IPS-11a (cell line): ENCODE results near the gene TUNAR.

ENCODE experiments used
- H3K4me3 ChIP-seq: one replicate; pipeline ENCODE4 v1.5.1; 2013; ENCODE audit warnings: low read depth, low read length, control low read depth

TUNAR gene

DNA sequence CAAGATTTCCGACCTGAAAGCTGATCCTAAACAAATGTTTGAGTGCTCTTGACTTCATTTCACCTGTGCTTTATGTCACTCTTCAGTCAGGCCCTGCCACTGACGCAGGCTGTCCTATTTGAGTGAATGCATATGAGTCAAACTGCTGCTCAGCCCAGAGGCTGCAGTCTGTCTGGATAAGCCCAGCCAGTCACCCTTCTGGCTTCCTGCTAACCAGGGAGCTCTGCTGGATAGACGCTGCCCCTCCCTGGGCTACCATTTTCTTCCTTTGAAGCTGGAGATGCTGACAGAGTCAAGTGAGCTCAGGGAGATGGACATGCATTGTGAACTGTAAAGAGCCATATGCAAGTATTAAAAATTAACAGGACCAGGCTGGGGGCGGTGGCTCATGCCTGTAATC, 5.1 kb upstream of the TUNAR start:
- no peak overlapping the region for H3K4me3 ChIP-seq

DNA sequence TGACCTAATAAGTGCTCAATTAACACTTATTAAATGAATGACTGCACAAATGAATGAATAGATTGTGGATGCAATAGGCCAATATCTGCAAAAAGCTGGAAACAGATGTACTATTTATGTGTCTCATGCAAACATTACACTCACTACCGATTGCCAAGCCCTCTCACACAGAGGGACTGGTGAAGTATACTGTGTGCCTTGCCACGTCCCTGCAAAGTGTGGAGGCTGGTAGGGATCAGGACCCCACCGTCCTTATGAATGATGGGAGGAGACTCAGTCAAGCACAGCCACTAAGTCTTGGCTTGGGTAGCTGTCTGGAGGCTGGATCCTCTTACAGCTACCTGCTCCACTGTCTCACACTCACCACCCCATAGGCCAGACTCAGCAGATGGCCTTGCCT, 3.9 kb upstream of the TUNAR start:
- H3K4me3 ChIP-seq: no peak overlapping the region

DNA sequence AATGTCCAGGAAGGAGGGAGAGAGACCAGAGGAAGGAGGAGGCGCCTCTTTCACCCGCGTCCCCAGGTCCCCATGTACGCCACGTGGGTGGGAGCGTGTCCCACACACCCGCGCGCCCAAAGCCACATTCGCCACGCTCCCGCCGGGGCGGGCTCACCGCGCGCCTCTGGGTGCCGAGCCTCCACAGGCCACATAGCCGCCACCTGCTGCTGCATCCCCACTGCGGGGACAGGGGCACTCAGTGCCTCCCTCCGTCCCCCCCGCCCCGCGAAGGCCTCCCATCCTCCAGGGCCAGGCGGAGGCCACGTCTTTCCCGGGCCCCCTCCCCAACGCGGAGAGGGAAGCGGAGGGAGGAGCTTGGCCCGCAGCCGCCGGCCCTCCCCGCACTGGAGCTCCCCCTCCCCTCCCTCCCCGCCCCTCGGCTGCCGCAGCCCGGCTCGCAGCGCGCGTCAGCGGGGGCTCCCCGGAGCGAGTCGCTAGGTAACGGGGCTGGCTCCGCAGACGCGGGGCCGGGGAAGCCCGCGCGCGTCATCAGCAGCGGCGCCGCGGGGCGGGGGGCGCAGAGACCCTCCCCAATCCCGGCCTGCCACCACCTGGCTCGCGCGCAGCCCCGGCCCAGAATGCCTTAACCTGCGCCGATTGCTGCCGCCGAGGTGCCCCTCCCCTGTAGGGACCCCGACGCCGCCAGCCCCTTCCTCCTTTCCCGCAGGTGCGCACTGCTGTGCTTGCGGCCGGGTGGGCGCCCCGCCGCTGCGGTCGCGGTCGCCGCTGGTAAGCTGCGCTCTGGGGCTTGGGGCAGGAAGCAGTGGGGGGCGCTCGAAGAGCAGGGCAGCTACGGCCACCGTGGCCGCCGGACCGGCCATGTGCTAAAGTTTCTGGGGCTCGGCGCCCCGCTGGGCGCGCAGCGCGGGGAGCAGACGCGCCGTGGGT, 536 bp upstream of the TUNAR start:
- H3K4me3 ChIP-seq: peak overlapping the region; percentile 69

DNA sequence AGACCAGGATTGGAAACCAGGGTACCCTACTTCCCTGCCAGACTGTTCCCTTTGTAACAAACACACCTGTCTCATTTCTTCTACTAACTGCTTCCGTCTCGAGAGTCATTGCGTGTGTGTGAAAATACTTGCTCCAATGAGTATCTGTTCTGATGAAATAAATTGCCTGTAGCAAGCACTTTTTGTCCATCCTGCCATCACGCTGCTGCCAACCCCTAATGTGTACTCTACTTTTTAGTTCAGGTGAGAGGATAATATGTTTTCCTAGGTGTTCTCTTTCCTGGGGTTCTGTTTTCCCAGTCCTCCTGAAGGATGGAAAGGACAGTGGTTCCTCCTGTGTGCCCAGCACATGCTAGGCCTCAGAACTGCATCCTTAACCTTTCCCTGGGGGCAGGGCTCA, 1.0 kb downstream of the TUNAR start:
- H3K4me3 ChIP-seq: peak overlapping the region; percentile 69

DNA sequence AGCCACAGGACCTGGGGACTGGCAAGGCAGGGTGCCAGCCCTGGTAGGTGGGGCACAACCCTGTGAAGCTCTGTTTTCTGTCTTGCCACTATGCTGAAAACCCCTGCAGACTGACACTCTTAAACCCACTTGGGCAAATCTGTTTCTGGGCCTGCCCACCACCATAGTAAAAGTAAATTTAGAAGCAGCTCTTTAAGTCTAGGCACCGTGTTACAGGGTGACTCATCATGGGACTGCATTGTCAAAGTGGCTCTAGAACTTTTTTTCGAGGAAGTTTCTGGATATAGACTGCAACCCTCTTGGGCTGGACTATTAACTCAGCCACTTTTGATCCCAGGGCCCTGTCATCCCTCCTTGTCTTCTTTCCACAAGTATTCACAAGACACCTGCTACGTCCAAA, 7.7 kb downstream of the TUNAR start:
- no peak overlapping the region for H3K4me3 ChIP-seq

DNA sequence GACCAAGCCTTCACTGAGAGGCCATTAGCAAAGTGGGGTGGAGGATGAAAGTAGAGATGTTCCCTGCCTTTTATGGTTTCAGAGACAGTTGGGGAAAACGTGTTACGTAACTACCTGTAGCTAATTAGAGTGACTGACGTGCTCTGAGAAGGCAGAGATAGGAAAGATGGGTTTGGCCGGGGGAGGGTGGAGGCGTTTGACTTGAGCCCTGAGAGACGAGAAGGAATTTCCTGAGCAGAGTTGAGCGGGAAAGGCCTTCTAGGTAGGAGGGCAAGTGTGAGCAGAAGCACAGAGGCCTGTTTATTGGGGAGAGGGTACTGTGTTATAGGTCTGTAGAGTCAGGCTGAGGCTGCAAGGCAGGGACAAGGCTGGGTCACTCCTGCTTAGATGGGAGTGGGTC, 8.6 kb downstream of the TUNAR start:
- no peak overlapping the region for H3K4me3 ChIP-seq

DNA sequence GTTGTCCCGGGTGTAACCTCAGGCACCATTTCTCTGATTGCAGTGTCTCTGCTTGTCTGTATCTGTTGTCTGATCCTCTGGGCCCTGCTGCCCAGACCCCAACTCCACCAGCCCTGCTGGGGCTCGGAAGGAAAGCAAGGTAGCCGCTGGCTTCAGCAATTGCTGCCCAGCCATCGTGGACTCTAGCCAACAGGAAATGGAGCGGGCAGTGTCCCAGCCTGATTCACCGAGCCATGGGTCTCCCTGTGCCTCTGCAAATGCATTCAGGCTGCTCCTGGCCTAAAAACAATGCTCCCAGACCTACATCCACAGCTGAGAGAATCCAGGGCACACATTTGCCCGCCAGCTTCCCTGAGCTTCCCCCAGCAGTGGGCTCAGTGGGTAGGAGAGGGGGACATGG, 9.2 kb downstream of the TUNAR start:
- no peak overlapping the region for H3K4me3 ChIP-seq

DNA sequence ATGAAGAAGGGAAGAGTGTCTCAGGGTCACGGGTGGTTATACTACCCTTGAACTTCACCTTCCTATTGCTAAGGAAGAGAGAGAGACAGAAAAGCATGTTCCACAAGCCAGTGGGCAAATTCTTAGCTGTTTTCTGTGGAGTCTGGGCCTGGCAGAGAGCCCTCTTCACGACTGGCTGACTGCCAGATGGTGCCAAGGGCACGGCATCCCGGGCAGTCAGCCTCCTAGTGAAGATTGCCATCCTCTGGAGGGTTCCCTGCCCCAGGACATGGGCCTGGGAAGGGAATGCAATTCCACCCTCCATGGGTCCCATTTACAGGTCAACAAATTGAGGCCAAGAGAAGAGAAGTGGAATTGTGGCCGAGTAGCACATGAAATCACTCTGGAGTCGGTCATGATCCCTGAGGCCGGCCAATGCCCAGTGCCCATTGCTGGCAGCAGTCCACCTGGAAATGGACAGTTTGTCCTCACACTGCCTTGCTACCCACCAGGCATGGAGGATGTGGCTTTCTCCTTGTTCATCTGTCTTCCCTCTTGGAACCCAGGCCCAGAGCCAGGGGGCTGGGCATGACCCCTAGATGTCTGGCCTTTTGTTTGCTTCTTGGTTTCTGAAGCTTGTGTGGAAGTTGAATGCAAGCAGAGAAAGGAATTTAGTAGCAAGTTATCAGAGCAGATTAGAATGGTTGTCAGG, 9.9 kb downstream of the TUNAR start:
- no peak overlapping the region for H3K4me3 ChIP-seq

DNA sequence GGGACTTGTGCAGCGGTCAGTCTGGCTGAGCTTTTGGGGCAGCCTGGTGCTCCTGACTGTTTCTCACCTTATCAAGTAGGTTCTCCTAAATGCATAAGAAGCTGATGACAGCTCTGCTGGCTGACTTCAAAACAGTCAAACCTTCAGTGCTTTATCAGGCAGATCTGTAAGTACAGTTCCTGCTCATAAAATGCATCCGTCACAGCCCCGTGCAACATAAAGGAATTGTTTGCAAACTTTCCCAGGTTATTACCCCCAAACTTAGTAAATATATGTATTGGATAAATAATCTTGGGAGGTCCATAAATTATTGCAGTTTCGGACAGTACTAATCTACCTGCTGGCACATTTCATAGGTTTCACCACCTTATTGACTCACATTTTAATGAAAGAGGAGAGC, 10.7 kb downstream of the TUNAR start:
- no peak overlapping the region for H3K4me3 ChIP-seq

DNA sequence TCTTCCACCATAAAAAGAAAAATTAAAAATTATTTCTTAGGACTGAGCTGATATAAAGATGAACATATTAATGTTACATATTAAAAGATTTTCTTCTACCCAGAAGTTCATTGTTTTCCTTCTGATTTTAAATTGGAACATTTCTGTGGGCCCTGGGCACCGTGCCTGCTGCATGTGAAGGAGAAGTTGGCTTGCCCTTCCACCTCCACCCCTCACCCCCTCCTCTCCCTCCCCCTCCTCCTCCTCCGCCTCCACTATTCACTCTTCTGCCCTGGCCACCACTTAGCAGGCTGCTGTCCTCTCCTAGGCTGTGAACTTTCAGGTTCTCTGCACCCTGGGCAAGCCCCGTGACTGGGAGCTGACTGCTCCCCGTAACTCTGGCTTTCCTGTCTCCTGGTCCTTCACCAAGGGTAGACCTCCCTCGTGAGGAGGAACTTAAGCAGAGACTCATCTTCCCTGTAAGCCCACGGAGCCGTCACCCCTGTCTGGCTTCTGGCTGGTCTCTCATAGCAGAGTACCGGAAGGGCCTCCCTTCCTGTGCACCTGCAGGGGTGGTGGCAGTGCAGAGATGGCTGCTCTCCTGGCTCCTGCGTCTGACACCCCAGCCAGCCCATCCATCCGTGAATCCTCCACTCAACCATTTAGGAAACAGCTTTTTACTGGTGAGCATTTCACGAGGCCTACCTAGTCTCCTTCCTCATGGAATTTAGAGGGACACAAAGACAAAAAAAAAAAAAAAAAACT, 12.8 kb downstream of the TUNAR start:
- no peak overlapping the region for H3K4me3 ChIP-seq

DNA sequence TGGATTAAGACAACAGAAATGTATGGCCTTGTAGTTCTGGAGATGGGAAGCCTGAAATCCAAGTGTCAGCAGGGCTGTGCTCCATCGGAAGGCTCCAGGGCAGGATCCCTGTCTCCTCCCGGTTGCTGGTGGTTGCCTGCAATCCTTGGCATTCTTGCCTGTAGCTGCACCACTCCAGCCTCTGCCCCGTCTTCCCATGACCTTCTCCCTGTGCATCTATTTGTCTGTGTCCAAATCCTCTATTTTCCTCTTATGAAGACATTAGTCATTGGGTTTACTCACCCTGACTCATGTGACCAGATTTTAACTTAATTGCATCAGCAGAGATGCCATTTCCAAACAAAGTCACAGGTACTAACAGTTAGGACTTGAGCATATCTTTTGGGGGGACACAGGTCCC, 15.1 kb downstream of the TUNAR start:
- H3K4me3 ChIP-seq: no peak overlapping the region

DNA sequence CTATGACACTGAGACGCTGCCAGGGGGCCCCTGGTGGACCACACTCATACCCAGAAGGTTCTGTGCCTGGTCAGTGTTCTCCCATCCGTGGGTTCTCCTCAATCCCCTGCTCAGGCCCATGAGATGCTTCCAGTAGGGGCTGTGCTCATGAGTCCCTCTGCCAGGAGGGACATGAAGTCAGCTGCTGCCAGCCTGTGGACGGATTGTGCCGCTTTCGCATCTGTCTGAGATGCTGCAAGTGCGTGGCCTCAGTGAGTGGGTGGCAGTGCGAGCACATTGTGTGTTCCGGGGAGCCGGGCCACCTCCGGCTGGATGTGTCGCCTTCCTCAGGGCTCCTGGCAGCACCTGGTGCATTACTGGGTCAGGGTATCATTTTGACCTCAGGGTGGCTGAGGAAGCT, 15.5 kb downstream of the TUNAR start:
- no peak overlapping the region for H3K4me3 ChIP-seq

DNA sequence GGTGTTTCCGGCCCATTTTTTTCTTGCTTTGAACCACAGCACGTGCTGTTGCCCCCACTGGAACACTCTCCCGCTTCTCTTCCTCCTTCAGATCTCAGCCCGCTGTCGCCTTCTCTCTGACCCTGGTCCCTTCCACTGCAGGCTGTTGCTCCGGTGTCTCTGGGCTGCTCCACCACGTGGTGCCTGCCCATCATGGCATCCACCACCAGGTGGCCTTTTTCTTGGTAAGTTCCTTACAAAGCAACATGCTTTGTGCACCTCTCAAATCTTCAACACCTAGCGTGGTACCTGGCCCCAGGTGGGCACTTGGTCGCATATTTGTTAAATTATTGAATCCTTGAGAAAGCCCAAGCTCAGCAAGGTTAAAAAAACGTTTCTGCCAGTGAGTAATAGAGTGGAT, 19.1 kb downstream of the TUNAR start:
- H3K4me3 ChIP-seq: no peak overlapping the region

DNA sequence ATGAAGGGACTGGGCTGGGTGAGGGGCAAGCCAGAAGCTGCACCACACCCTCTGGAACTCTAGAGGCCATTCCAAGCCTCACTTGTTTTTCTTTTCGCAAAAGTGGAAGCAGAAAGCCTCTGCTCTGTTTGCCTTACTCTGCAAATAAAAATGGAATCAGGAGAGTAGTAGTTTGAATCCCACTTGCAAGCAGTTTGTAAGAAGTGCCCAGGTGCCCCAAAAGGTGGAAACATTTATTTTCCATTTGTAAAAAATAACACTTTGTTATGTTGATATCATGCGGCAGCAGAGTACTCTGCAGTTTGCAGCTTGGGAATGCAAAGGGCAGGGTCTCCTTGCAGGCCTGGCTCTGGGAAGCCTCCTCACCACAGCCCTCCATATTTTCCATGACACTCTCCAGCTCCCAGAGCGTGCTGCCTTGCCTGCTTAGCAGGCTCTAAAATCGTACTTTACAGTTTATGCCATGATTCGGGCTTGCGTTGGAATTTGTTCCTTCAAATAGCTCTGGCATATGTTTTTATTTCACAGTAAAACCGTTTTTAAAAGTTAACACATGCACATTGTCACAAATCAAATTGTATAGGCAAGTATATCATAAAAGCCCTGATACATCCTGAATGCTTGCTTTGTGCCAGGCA, 20.0 kb downstream of the TUNAR start:
- no peak overlapping the region for H3K4me3 ChIP-seq

DNA sequence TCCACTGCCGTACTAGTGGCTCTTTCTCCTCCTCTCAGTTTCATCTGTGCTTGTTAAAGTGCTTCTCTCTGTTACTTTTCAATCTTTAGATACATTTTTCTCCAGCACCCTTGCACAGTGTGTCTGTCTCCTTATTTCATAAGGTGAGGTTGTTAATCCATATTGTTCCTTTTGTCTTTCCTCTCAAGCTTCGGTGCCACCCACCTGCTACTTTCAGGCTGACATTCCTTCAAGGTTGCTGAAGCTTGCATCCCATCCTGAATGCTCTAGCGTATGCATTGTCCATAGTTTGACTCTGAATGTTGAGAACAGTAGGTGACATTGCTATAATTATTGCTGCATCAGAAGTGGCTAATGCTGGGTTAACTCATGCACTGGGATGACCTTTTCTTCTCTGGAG, 20.6 kb downstream of the TUNAR start:
- H3K4me3 ChIP-seq: no peak overlapping the region

DNA sequence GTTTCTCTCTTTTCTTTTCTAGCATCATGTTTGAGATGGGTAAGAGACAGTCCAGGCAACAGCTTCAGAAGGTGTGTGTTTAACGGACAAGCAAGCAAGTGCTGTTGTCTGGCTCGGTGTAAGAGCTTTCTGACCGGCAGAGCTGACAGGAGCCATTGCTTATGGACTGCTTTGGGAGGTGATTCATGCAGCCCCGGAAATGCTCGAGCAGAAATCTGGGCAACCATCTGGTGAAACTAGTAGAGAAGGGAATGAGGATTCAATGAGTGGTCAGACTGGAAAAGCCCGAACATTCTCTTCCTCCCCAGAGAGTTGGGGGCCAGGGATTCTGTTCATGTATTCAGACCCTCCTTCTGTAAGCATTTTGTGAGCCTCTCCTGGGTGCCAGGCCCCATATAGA, 24.4 kb downstream of the TUNAR start:
- H3K4me3 ChIP-seq: no peak overlapping the region

DNA sequence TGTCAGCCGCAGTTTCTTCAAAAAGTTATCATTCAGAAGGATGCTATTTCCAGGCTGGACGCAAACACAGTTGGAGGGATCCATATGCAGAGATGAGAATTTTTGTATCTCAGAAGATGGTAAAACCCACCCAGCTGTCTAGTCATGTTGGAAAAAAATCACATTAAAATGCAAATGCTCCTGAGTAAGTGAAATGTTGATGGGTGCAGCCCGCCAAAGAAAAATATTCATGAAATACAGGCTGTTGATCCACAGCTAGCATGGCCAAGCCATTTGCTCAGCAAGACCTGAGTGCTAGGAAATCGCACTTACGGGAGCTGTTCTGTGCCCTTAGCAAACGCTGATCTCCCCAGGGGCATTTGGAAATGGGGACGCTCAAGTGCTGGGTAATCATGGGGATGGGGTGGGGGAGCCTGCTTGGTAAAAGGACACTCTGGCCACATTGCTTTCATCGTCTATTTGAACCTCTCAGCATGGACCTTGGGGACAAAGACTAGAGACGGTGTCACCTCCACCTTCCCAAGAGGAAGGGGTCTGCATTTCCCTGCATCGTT, 25.7 kb downstream of the TUNAR start:
- no peak overlapping the region for H3K4me3 ChIP-seq

DNA sequence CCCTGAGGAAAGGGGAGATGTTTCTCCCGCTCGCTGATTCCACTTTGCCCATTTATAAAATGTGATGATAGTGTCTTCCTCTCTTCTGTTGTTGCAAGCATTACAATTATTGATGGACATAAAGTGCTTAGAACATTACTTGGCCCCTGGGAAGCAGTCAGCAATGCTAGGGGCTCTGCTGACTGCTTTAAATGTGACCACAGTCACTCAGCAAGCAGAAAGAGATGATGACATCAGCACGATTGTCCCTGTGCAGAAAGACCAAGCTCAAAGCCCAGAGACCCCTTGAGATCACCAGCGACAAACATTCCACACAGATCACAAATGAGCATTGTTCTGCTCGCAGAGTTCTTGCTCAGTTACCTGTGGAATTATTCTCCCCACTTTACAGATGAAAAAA, 26.5 kb downstream of the TUNAR start:
- no peak overlapping the region for H3K4me3 ChIP-seq

DNA sequence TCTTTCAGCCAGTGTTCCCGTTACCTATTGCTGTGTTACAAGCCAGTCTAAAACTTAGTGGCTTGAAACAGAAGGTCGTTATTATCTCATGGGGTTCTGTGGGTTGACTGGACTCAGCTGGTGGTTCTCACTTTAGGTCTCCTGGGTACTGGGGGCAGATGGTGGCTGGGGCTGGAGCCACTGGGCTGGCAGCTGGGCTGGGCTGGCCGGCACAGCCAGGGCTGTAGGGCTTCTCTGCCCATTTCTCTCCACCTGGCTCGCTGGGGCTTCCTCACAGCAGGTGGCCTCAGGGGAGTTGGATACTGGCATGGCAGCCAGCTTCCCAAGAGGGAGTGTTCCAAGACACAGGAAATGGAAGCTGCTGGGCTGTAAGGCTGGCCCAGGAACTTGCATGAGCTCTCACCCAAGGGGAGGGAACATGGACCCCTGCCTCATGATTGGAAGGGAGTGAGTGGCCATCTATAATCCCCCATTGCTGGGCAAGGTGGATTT, 27.0 kb downstream of the TUNAR start:
- H3K4me3 ChIP-seq: no peak overlapping the region

DNA sequence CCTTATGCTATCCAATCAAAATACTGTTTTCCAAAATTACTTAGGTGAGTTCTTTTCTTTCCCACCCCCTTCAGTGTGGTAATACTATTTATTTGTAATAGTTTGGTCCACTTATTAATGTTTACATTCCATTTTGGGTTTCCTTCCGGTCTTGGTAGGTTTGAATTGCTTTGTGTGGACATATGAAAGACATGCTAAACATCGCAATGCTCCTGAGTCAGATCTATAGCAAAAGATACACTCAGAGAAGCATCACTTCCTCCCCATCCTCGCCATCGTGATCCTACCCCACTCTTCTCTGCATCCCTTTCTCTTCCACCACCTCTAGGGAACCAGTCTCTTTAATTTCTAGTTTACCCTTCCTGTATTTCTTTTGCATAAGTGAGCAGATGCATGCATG, 30.0 kb downstream of the TUNAR start:
- H3K4me3 ChIP-seq: no peak overlapping the region

DNA sequence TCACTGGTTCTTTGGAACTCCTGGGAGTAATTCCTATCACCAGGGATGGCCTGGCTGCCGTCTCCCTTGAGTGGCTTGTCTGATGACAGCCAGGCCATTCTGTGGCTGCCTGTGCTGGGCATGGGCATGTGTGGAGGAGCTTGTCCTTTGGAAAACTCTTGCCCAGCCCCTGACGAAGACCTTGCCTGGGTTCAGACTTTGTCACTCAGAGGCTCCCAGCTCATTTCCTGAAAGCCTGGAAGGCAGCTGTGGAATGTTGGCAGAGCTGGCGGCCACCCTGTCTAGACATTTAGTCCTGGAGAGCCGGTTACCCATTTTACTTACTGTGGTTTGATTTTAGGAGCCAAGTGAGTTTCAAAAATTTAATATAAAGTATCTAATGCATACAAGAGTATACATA, 34.0 kb downstream of the TUNAR start:
- no peak overlapping the region for H3K4me3 ChIP-seq
